B cell (primary cell): ENCODE measurements around the gene RCC2. TPM values are rescaled to one million over a fixed set of nuclear protein-coding genes. Genes with fewer than 3 reads are reported as not detected.

Experiments used
- ATAC-seq: fragments of 200-7000 bp; cut with Tn5 transposase; one replicate; pipeline ENCODE4 v1.10.0; 2021; ENCODE audit warnings: low read depth, mild to moderate bottlenecking, moderate number of reproducible peaks, moderate library complexity
- CTCF ChIA-PET: fragments of 350-600 bp; sonication (Branson Sonifier 250); formaldehyde crosslinking; loops from one replicate; lab custom pipeline; 2021; ENCODE audit warnings: antibody characterized with exemption, inconsistent platforms; lab: Charles Lee
- POLR2A ChIA-PET: fragments of 350-600 bp; sonication (Branson Sonifier 250); formaldehyde crosslinking; loops from one replicate; lab custom pipeline; 2021; ENCODE audit warnings: antibody characterized with exemption; lab: Charles Lee
- DNase-seq: peaks from one replicate; pipeline ENCODE4 v3.0.0; 2013
- H2AFZ ChIP-seq: 2 replicates; pipeline ENCODE4 v1.6.1; 2012; ENCODE audit warnings: mild to moderate bottlenecking, low read depth, low read length; ENCODE audit not compliant: insufficient read depth, poor library complexity, severe bottlenecking
- H3K27ac ChIP-seq, 2 donors: 1 replicate in 1 of 2; 2 replicates in 1 of 2; pipeline ENCODE4 v1.5.1; 2012 to 2013; ENCODE audit warnings: low read length in 2 of 2, mild to moderate bottlenecking in 2 of 2, moderate library complexity in 1 of 2
- H3K27me3 ChIP-seq, 4 experiments: fragments of 200-600 bp in 1 of 4; sonication (generic) in 1 of 4; replicated peaks in 1 of 4; 1 replicate in 2 of 4; 2 replicates in 2 of 4; pipeline versions ENCODE4 v1.6.1 to v1.7.0; 2013 to 2016; ENCODE audit warnings: low read length in 3 of 4, mild to moderate bottlenecking in 2 of 4, mixed read lengths in 1 of 4, moderate library complexity in 1 of 4; ENCODE audit not compliant: insufficient read depth in 4 of 4, control insufficient read depth in 3 of 4; ENCODE audit errors: control extremely low read depth in 1 of 4
- H3K36me3 ChIP-seq, 2 experiments: replicated peaks in 1 of 2; 1 replicate in 1 of 2; 2 replicates in 1 of 2; pipeline versions ENCODE4 v1.6.1 to v1.7.1; 2013; ENCODE audit warnings: low read length in 1 of 2; ENCODE audit not compliant: insufficient read depth in 2 of 2, control insufficient read depth in 1 of 2; ENCODE audit errors: control extremely low read depth in 1 of 2, extremely low read depth in 1 of 2
- H3K4me1 ChIP-seq, 2 donors: fragments of 200-600 bp in 1 of 2; sonication (generic) in 1 of 2; 1 replicate in 1 of 2; 2 replicates in 1 of 2; pipeline versions ENCODE4 v1.5.1 to v1.6.1; 2013 to 2017; ENCODE audit warnings: low read length in 2 of 2; ENCODE audit not compliant: control insufficient read depth in 2 of 2, insufficient read depth in 2 of 2
- H3K4me2 ChIP-seq: replicated peaks from 2 replicates; pipeline ENCODE3; 2012; ENCODE audit warnings: mild to moderate bottlenecking, low read depth, low read length; ENCODE audit not compliant: poor library complexity, severe bottlenecking
- H3K4me3 ChIP-seq, 5 experiments: fragments of 200-600 bp in 1 of 5; sonication (generic) in 1 of 5; 1 replicate in 3 of 5; 2 replicates in 2 of 5; pipeline versions ENCODE4 v1.5.1 to v1.7.0; 2011 to 2016; ENCODE audit warnings: low read length in 4 of 5, mild to moderate bottlenecking in 4 of 5, low read depth in 2 of 5, control low read depth in 1 of 5, moderate library complexity in 1 of 5; ENCODE audit not compliant: insufficient read depth in 1 of 5; ENCODE audit errors: control extremely low read depth in 1 of 5, extremely low read depth in 1 of 5
- H3K79me2 ChIP-seq: fragments of 200-600 bp; sonication (generic); one replicate; pipeline ENCODE4 v1.6.0; 2016; ENCODE audit warnings: low read length; ENCODE audit not compliant: control insufficient read depth, insufficient read depth
- H3K9ac ChIP-seq: fragments of 200-600 bp; sonication (generic); 2 replicates; pipeline ENCODE4 v1.6.1; 2017; ENCODE audit warnings: mild to moderate bottlenecking, low read length, moderate library complexity
- H3K9me3 ChIP-seq, 3 donors: one replicate each; pipeline versions ENCODE4 v1.6.1 to v1.7.1; 2013; ENCODE audit warnings: low read length in 2 of 3; ENCODE audit not compliant: control insufficient read depth in 2 of 3, insufficient read depth in 1 of 3; ENCODE audit errors: control extremely low read depth in 1 of 3
- H4K20me1 ChIP-seq: 2 replicates; pipeline ENCODE4 v1.6.0; 2012; ENCODE audit warnings: mild to moderate bottlenecking, low read length; ENCODE audit not compliant: insufficient read depth, control insufficient read depth, poor library complexity, severe bottlenecking
- H3K27ac Mint-ChIP-seq: one replicate; pipeline ENCODE4 v1.8.0; 2021; ENCODE audit warnings: mixed read lengths
- H3K27me3 Mint-ChIP-seq: one replicate; pipeline ENCODE4 v1.8.0; 2021; ENCODE audit warnings: mixed read lengths
- H3K4me1 Mint-ChIP-seq: one replicate; pipeline ENCODE4 v1.8.0; 2021; ENCODE audit warnings: mixed read lengths
- H3K4me3 Mint-ChIP-seq: one replicate; pipeline ENCODE4 v1.8.0; 2021; ENCODE audit warnings: mixed read lengths
- H3K9me3 Mint-ChIP-seq: one replicate; pipeline ENCODE4 v1.8.0; 2022; ENCODE audit warnings: mixed read lengths; ENCODE audit not compliant: insufficient read depth
- CTCF ChIP-seq: fragments of 200-600 bp; IDR thresholded peaks from one replicate; pipeline ENCODE4 v1.8.0; 2022; ENCODE audit warnings: antibody characterized with exemption, mild to moderate bottlenecking
- EZH2 ChIP-seq: IDR thresholded peaks from 2 replicates; pipeline ENCODE4 v1.6.1; 2012; ENCODE audit warnings: borderline replicate concordance, low read depth, mild to moderate bottlenecking, moderate library complexity, low read length; ENCODE audit not compliant: insufficient read depth, poor library complexity, severe bottlenecking
- WGBS: methylation state at CpG from one replicate; pipeline ENCODE4 v1.1.5; 2013; ENCODE audit warnings: missing lambda C conversion rate; ENCODE audit not compliant: insufficient coverage; 5-methylcytosine and 5-hydroxymethylcytosine counted together
- intact Hi-C: fragments of 100-400 bp; cut with micrococcal nuclease; formaldehyde crosslinking; loops from one replicate; pipeline ENCODE4 v1.10.0; 2022
- polyA plus RNA-seq: library from polyadenylated mRNA; depleted of rRNA; stranded (reverse); fragments of >200 nt; gene quantifications from 2 replicates; pipeline ENCODE4 v1.2.3, GENCODE V29; 2012
- total RNA-seq, 2 donors: library from RNA; stranded (reverse); fragments of 120-200 nt in 1 of 2; gene quantifications; 1 replicate in 1 of 2; 2 replicates in 1 of 2; pipeline versions ENCODE4 v1.2.3 to v1.2.4, GENCODE V29; 2013 to 2022

RCC2 gene
- total and polyA plus RNA-seq, 2 donors (not counting 1 experiment from before 2014, with no cell fraction given) = 48.9 to 76.9 TPM

- ChIA-PET POLR2A (no interaction called here), CTCF (no interaction called here)
- under 1% methylated on average over 107 of the region's 115 CpGs for WGBS
- peak overlapping the region; percentile 74 for H3K4me3 Mint-ChIP-seq
- peak; percentile 40 for ATAC-seq
- no peaks in the 10 kb centered on the region for H3K9me3 ChIP-seq
- H3K27ac ChIP-seq = peak overlapping the region; percentile 34 to 66
- peaks cover 0 to 7% (median 2%) of the 10 kb centered on the region in 4 experiments for H3K27me3 ChIP-seq
- H3K27ac Mint-ChIP-seq = peak overlapping the region; percentile 83
- H3K36me3 ChIP-seq = peaks cover 0 to 20% of the 10 kb centered on the region in 2 experiments
- H3K4me1 Mint-ChIP-seq = peaks cover 46% of the 10 kb centered on the region
- no peak for TF ChIP-seq EZH2
- no peak for TF ChIP-seq CTCF
- peaks cover 54% of the 10 kb centered on the region for H3K79me2 ChIP-seq
- peak overlapping the region; percentile 95 for H3K4me2 ChIP-seq
- no peaks in the 10 kb centered on the region for H3K9me3 Mint-ChIP-seq
- H3K9ac ChIP-seq = peak overlapping the region; percentile 94
- H3K4me1 ChIP-seq = peaks cover 27 to 47% of the 10 kb centered on the region in 2 donors
- peak overlapping the region; percentile 13 to 97 (median 85) for H3K4me3 ChIP-seq
- H2AFZ ChIP-seq = peak overlapping the region; percentile 69
- H3K27me3 Mint-ChIP-seq = peaks cover 12% of the 10 kb centered on the region
- peak; percentile 84 for DNase-seq
- intact Hi-C loops = loop anchor here (10.0 kb wide), 1 partner anchor 197 kb away; no protein-coding TSS in a partner anchor
- H4K20me1 ChIP-seq = peaks cover 61% of the 10 kb centered on the region
Measured at GRCh38 chr1:17437580-17438317, 1.7 kb downstream of the RCC2 start.

GRCh38 chr1:17437260-17437579 lies 2.3 kb downstream of the RCC2 start:
- Histone ChIP-seq H2AFZ (peak overlapping the region; percentile 64), H3K9me3 (no peaks in the 10 kb centered on the region), H3K4me1 (peaks cover 31 to 52% of the 10 kb centered on the region in 2 donors), H3K27ac (peak overlapping the region; percentile 34 to 66), H3K36me3 (peaks cover 0 to 20% of the 10 kb centered on the region in 2 experiments), H3K4me3 (peak overlapping the region; percentile 13 to 97 (median 60)), H3K79me2 (peaks cover 59% of the 10 kb centered on the region), H3K9ac (peak overlapping the region; percentile 94), H3K4me2 (peak overlapping the region; percentile 95), H4K20me1 (peaks cover 66% of the 10 kb centered on the region), H3K27me3 (peaks cover 0 to 7% (median under 1%) of the 10 kb centered on the region in 4 experiments)
- POLR2A ChIA-PET = no interaction called here
- intact Hi-C loops = loop anchor here (10.0 kb wide), 1 partner anchor 198 kb away; no protein-coding TSS in a partner anchor
- Mint-ChIP-seq H3K27ac (peak overlapping the region; percentile 83), H3K4me1 (peaks cover 51% of the 10 kb centered on the region), H3K9me3 (no peaks in the 10 kb centered on the region), H3K4me3 (peak overlapping the region; percentile 74), H3K27me3 (peaks cover 12% of the 10 kb centered on the region)
- CTCF ChIA-PET = no interaction called here
- ATAC-seq = no peak
- WGBS = under 1% methylated on average over 8 of the region's 9 CpGs
- DNase-seq = no peak
- TF ChIP-seq CTCF = no peak
- TF ChIP-seq EZH2 = no peak
